A549 (cell line): ENCODE data around the gene CCDC9. TPM values are rescaled to one million over a fixed set of nuclear protein-coding genes. Genes with fewer than 3 reads are reported as not detected.
A peak's percentile ranks its signal among the peaks of the same experiment; 100 is the strongest.

Experiments
- BHLHE40 ChIP-seq: IDR thresholded peaks from 2 replicates; pipeline ENCODE4 v1.6.1; 2012; ENCODE audit warnings: low read depth, low read length, inconsistent platforms
- CBX2 ChIP-seq: fragments of 200-600 bp; sonication (generic); IDR thresholded peaks from 2 replicates; pipeline ENCODE4 v1.6.1; 2016; ENCODE audit warnings: low read depth, mild to moderate bottlenecking, borderline replicate concordance
- CEBPB ChIP-seq, 2 experiments: fragments of >200 bp in 1 of 2; sonication (Bioruptor Twin) in 1 of 2; formaldehyde crosslinking in 1 of 2; IDR thresholded peaks; 2 replicates each; pipeline ENCODE4 v1.6.1; 2012 to 2016
- CHD2 ChIP-seq: fragments of 150-350 bp; IDR thresholded peaks from 2 replicates; pipeline ENCODE4 v1.6.1; 2014; ENCODE audit warnings: low read length; ENCODE audit not compliant: partially characterized antibody
- E2F6 ChIP-seq: IDR thresholded peaks from 2 replicates; pipeline ENCODE4 v1.6.1; 2012; ENCODE audit warnings: low read depth, borderline replicate concordance
- EHF ChIP-seq: fragments of 250-450 bp; sonication (Bioruptor Pico); IDR thresholded peaks from 2 replicates; pipeline ENCODE4 v1.5.0; 2020; ENCODE audit warnings: mild to moderate bottlenecking
- ELK1 ChIP-seq: fragments of 150-350 bp; IDR thresholded peaks from 2 replicates; pipeline ENCODE4 v1.6.1; 2014; ENCODE audit warnings: low read depth, mild to moderate bottlenecking, low read length
- GATA3 ChIP-seq: IDR thresholded peaks from 2 replicates; pipeline ENCODE4 v1.6.1; 2012; ENCODE audit warnings: borderline replicate concordance
- HDAC2 ChIP-seq: fragments of 200-600 bp; sonication (generic); IDR thresholded peaks from 2 replicates; pipeline ENCODE4 v1.6.1; 2016
- HEYL ChIP-seq: fragments of 250-450 bp; sonication (Bioruptor Pico); IDR thresholded peaks from 2 replicates; pipeline ENCODE4 v1.8.0; 2021; ENCODE audit warnings: mild to moderate bottlenecking, moderate library complexity
- HMGXB4 ChIP-seq: fragments of 250-450 bp; sonication (Bioruptor Pico); IDR thresholded peaks from 2 replicates; pipeline ENCODE4 v1.5.0; 2021; ENCODE audit warnings: mild to moderate bottlenecking, moderate library complexity, borderline replicate concordance
- HOXA7 ChIP-seq: fragments of 250-450 bp; sonication (Bioruptor Pico); IDR thresholded peaks from 2 replicates; pipeline ENCODE4 v1.5.0; 2020; ENCODE audit warnings: mild to moderate bottlenecking, moderate library complexity
- HOXB13 ChIP-seq: fragments of 250-450 bp; sonication (Bioruptor Pico); IDR thresholded peaks from 2 replicates; pipeline ENCODE4 v1.5.0; 2020; ENCODE audit warnings: low read depth, mild to moderate bottlenecking, moderate library complexity
- HOXB5 ChIP-seq: fragments of 250-450 bp; sonication (Bioruptor Pico); IDR thresholded peaks from 2 replicates; pipeline ENCODE4 v1.5.0; 2020; ENCODE audit warnings: mild to moderate bottlenecking, moderate library complexity
- JUNB ChIP-seq: fragments of >200 bp; sonication (Bioruptor Twin); formaldehyde crosslinking; IDR thresholded peaks from 2 replicates; pipeline ENCODE4 v1.6.1; 2016
- KDM1A ChIP-seq: fragments of 200-600 bp; sonication (generic); IDR thresholded peaks from 2 replicates; pipeline ENCODE4 v1.6.1; 2016; ENCODE audit warnings: low read depth, mild to moderate bottlenecking
- MAZ ChIP-seq: fragments of 150-350 bp; IDR thresholded peaks from 2 replicates; pipeline ENCODE4 v1.6.1; 2014; ENCODE audit warnings: antibody characterized with exemption, low read depth, low read length, borderline replicate concordance
- NFE2L2 ChIP-seq: fragments of 150-350 bp; conservative IDR thresholded peaks from 2 replicates; pipeline ENCODE4 v1.6.1; 2014; ENCODE audit warnings: low read length
- NPAS2 ChIP-seq: fragments of 250-450 bp; sonication (Bioruptor Pico); IDR thresholded peaks from 2 replicates; pipeline ENCODE4 v1.8.0; 2022; ENCODE audit warnings: mild to moderate bottlenecking, moderate library complexity, borderline replicate concordance
- POLR2A ChIP-seq: IDR thresholded peaks from 2 replicates; pipeline ENCODE4 v1.6.1; 2012; ENCODE audit warnings: mild to moderate bottlenecking, low read length
- POLR2AphosphoS2 ChIP-seq: conservative IDR thresholded peaks from 2 replicates; pipeline ENCODE4 v1.6.1; 2012; ENCODE audit warnings: low read length, improper control_type of control experiment, inconsistent platforms
- RAD21 ChIP-seq, 2 experiments: fragments of >200 bp in 1 of 2; sonication (Bioruptor Twin) in 1 of 2; formaldehyde crosslinking in 1 of 2; IDR thresholded peaks in 1 of 2; conservative IDR thresholded peaks in 1 of 2; 2 replicates in 1 of 2; 3 replicates in 1 of 2; pipeline ENCODE4 v1.6.1; 2012 to 2018; ENCODE audit warnings: inconsistent platforms in 1 of 2
- RARB ChIP-seq: fragments of 250-450 bp; sonication (Bioruptor Pico); IDR thresholded peaks from 2 replicates; pipeline ENCODE4 v1.8.0; 2021; ENCODE audit warnings: mild to moderate bottlenecking, moderate library complexity
- RCOR1 ChIP-seq: fragments of 150-350 bp; IDR thresholded peaks from 2 replicates; pipeline ENCODE4 v1.6.1; 2014; ENCODE audit warnings: antibody characterized with exemption, low read length, low read depth
- RFX5 ChIP-seq: fragments of 450-650 bp; IDR thresholded peaks from 2 replicates; pipeline ENCODE4 v1.7.1; 2014; ENCODE audit warnings: antibody characterized with exemption, mild to moderate bottlenecking, moderate library complexity
- RNF2 ChIP-seq: fragments of 200-600 bp; sonication (generic); IDR thresholded peaks from 2 replicates; pipeline ENCODE4 v1.6.1; 2016; ENCODE audit warnings: low read depth, mild to moderate bottlenecking, antibody characterized with exemption, moderate library complexity, borderline replicate concordance
- SREBF2 ChIP-seq: fragments of 450-650 bp; IDR thresholded peaks from 2 replicates; pipeline ENCODE4 v1.6.1; 2014; ENCODE audit warnings: mild to moderate bottlenecking, moderate library complexity
- TP53 ChIP-seq: fragments of 250-450 bp; sonication (Bioruptor Pico); IDR thresholded peaks from 2 replicates; pipeline ENCODE4 v1.5.0; 2021; ENCODE audit warnings: mild to moderate bottlenecking, moderate library complexity
- ZFP36 ChIP-seq: fragments of 450-650 bp; IDR thresholded peaks from 2 replicates; pipeline ENCODE4 v1.6.1; 2014; ENCODE audit warnings: borderline replicate concordance; ENCODE audit not compliant: partially characterized antibody
- ZSCAN20 ChIP-seq: fragments of 250-450 bp; sonication (Bioruptor Pico); IDR thresholded peaks from 2 replicates; pipeline ENCODE4 v1.8.0; 2022; ENCODE audit warnings: mild to moderate bottlenecking, moderate library complexity
- polyA plus RNA-seq, 4 experiments: library from polyadenylated mRNA; depleted of rRNA in 3 of 4; stranded (reverse); fragments of >200 nt; fragmentation: RNase III in 1 of 4; extraction: RNeasy Plus Mini Kit Qiagen cat#74134 plus additional on column Dnase treatment in 1 of 4; gene quantifications; 2 replicates in 3 of 4; 3 replicates in 1 of 4; pipeline ENCODE4 v1.2.3, GENCODE V29; 2011 to 2017
- TF ChIP-seq, protein P1 (sequence below): fragments of 200-600 bp; sonication (generic); IDR thresholded peaks from 2 replicates; pipeline ENCODE4 v1.6.1; 2016; ENCODE audit warnings: antibody characterized with exemption, mild to moderate bottlenecking, moderate library complexity
- TF ChIP-seq, protein P2 (sequence below): IDR thresholded peaks from 2 replicates; pipeline ENCODE4 v1.6.1; 2012
- TF ChIP-seq, protein P3 (sequence below): IDR thresholded peaks from 2 replicates; pipeline ENCODE4 v1.6.1; 2012

CCDC9 gene
- polyA plus RNA-seq, 2 of the 4 experiments (the other 2 are of a cell fraction) = 9.4 to 24.6 TPM

DNA sequence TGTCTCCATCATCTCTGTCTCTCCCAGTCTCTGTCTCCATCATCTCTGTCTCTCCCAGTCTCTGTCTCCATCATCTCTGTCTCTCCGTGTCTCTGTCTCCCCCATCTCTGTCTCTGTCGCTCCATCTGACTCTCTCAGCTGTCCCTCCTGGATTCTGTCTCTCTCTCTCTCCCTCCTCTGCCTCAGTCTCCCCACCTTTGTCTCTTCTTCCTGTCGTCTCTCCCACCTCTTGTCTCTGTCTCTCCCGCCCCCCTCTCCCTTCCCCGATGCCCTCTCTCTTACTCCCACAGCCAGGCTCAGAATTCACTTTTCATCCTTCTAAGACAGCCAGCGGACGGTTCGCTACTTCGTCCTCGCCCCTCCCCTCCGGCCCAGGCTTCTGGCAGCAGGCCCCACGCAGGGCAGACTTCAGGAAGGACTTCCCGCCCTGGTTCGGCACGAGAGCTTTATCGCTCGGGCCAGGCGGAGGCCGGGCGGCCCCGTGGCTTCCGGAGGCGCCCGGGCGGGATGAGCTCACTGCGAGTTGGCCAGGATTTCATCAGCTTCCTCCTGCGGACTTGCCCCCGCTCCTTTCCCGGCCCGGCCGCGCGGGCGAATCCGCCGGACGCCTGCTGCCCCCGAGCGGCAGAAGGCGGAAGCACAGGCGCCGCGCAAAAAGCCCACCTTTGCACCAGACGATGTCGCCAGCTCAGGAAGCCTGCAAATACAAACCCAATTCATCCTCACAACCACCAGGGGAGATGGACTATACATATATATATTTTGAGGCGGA is 12.4 kb upstream of the CCDC9 start (continued):
- TF ChIP-seq ELK1 = no peak
- peak; percentile 38 for TF ChIP-seq ZFP36
- TF ChIP-seq ZSCAN20 (CRISPR knock-in tag) = no peak; the same call in 1 of the 2 replicates
- no peak for TF ChIP-seq RNF2
- peak; percentile 95 for TF ChIP-seq E2F6
- no peak for TF ChIP-seq HOXA7
- TF ChIP-seq POLR2A = no peak; the same call in 1 of the 2 replicates
- TF ChIP-seq CEBPB (IDR thresholded peaks at IDR 0.05) = peak; percentile 56 to 85; a peak in 3 of 4 replicates
- peak; percentile 58; the same call in 1 of the 2 replicates for TF ChIP-seq RFX5
- no peak for TF ChIP-seq CBX2
- peak; percentile 86 for TF ChIP-seq TP53 (CRISPR knock-in tag)
- TF ChIP-seq GATA3 = peak; percentile 40; the same call in 1 of the 2 replicates
- TF ChIP-seq CHD2 = no peak
- TF ChIP-seq, protein P1, sequence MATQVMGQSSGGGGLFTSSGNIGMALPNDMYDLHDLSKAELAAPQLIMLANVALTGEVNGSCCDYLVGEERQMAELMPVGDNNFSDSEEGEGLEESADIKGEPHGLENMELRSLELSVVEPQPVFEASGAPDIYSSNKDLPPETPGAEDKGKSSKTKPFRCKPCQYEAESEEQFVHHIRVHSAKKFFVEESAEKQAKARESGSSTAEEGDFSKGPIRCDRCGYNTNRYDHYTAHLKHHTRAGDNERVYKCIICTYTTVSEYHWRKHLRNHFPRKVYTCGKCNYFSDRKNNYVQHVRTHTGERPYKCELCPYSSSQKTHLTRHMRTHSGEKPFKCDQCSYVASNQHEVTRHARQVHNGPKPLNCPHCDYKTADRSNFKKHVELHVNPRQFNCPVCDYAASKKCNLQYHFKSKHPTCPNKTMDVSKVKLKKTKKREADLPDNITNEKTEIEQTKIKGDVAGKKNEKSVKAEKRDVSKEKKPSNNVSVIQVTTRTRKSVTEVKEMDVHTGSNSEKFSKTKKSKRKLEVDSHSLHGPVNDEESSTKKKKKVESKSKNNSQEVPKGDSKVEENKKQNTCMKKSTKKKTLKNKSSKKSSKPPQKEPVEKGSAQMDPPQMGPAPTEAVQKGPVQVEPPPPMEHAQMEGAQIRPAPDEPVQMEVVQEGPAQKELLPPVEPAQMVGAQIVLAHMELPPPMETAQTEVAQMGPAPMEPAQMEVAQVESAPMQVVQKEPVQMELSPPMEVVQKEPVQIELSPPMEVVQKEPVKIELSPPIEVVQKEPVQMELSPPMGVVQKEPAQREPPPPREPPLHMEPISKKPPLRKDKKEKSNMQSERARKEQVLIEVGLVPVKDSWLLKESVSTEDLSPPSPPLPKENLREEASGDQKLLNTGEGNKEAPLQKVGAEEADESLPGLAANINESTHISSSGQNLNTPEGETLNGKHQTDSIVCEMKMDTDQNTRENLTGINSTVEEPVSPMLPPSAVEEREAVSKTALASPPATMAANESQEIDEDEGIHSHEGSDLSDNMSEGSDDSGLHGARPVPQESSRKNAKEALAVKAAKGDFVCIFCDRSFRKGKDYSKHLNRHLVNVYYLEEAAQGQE = no peak; the same call in 1 of the 2 replicates
- peak; percentile 97 for TF ChIP-seq HDAC2
- TF ChIP-seq, protein P2, sequence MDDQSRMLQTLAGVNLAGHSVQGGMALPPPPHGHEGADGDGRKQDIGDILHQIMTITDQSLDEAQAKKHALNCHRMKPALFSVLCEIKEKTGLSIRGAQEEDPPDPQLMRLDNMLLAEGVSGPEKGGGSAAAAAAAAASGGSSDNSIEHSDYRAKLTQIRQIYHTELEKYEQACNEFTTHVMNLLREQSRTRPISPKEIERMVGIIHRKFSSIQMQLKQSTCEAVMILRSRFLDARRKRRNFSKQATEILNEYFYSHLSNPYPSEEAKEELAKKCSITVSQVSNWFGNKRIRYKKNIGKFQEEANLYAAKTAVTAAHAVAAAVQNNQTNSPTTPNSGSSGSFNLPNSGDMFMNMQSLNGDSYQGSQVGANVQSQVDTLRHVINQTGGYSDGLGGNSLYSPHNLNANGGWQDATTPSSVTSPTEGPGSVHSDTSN = 0 out of 2 replicates have a peak, but pooled peaks have one; percentile 47
- no peak for TF ChIP-seq NFE2L2
- TF ChIP-seq, protein P3, sequence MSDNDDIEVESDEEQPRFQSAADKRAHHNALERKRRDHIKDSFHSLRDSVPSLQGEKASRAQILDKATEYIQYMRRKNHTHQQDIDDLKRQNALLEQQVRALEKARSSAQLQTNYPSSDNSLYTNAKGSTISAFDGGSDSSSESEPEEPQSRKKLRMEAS = peak; percentile 93
- no peak for TF ChIP-seq HMGXB4 (CRISPR knock-in tag)
- TF ChIP-seq KDM1A = peak; percentile 99
- TF ChIP-seq RCOR1 = peak; percentile 87; the same call in 1 of the 2 replicates
- 0 out of 2 replicates have a peak, but pooled peaks have one; percentile 67 for TF ChIP-seq HOXB13 (CRISPR knock-in tag)
- no peak for TF ChIP-seq POLR2AphosphoS2
- no peak for TF ChIP-seq HOXB5
- no peak for TF ChIP-seq NPAS2
- TF ChIP-seq EHF (CRISPR knock-in tag) = no peak
- peak; percentile 96 to 99 for TF ChIP-seq RAD21 (conservative IDR thresholded peaks at IDR 0.05 in 1 of 2, IDR thresholded peaks at IDR 0.05 in 1 of 2)
- TF ChIP-seq BHLHE40 = peak; percentile 73
- TF ChIP-seq RARB = peak; percentile 69; the same call in 1 of the 2 replicates
- TF ChIP-seq SREBF2 = no peak
- no peak for TF ChIP-seq JUNB
- TF ChIP-seq HEYL = no peak
- TF ChIP-seq MAZ = peak; percentile 98
